Progenitor cell of endocrine pancreas (in vitro differentiated cells): ENCODE measurements around the gene KCTD5. TPM values are rescaled to one million over a fixed set of nuclear protein-coding genes. Genes with fewer than 3 reads are reported as not detected.
A peak's percentile ranks its signal among the peaks of the same experiment; 100 is the strongest.
"Not testable (repeated sequence)": the region's sequence is repeated elsewhere in the genome, so short reads cannot be mapped to it uniquely, and the experiment has no call there.

Experiments
- DNase-seq: peaks from one replicate; pipeline ENCODE4 v3.0.0; 2021; ENCODE audit warnings: low spot score; ENCODE audit not compliant: unreplicated experiment
- H3K27ac Mint-ChIP-seq: 2 replicates; pipeline ENCODE4 v1.8.0; 2021; ENCODE audit warnings: mild to moderate bottlenecking, moderate library complexity, mixed read lengths
- H3K27me3 Mint-ChIP-seq: 2 replicates; pipeline ENCODE4 v1.8.0; 2021; ENCODE audit warnings: mixed read lengths
- H3K36me3 Mint-ChIP-seq: 2 replicates; pipeline ENCODE4 v1.8.0; 2022; ENCODE audit warnings: mixed read lengths; ENCODE audit not compliant: insufficient read depth
- H3K4me1 Mint-ChIP-seq: 2 replicates; pipeline ENCODE4 v1.8.0; 2021; ENCODE audit warnings: low read depth, mixed read lengths
- H3K4me3 Mint-ChIP-seq: 2 replicates; pipeline ENCODE4 v1.8.0; 2021; ENCODE audit warnings: low read depth, mild to moderate bottlenecking, moderate library complexity, mixed read lengths
- H3K9me3 Mint-ChIP-seq: 2 replicates; pipeline ENCODE4 v1.8.0; 2021; ENCODE audit warnings: low read depth, mixed read lengths
- total RNA-seq: library from RNA; stranded (reverse); gene quantifications from 2 replicates; pipeline ENCODE4 v1.2.1, GENCODE V29; 2021
- TF ChIP-seq, protein P1 (sequence below): fragments of 200-600 bp; sonication (generic); IDR thresholded peaks from one replicate; pipeline ENCODE4 v1.5.0; 2021; ENCODE audit warnings: antibody characterized with exemption, mild to moderate bottlenecking; ENCODE audit not compliant: unreplicated experiment

Gene KCTD5
- total RNA-seq, 1 donor from 2014 or later = 21.4 TPM

DNA sequence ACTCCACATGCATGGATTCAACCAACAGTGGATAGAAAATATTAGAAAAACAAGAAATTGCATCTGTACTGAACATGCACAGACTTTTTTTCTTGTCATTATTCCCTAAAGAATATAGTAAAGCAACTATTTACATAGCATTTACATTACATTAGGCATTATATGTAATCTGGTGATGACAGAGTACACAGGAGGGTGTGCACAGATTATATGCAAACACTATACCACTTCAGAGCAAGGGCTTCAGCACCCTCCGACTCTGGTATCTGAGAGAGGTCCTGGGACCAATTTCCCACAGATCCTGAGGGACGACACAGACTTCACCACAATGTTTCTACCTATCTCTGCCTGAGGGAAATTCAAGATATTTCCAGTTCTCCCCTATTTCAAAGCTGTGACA is 25.3 kb upstream of the KCTD5 start:
- Mint-ChIP-seq H3K36me3 (peaks cover 1% of the 10 kb centered on the region), H3K9me3 (no peaks in the 10 kb centered on the region), H3K4me1 (peaks cover 4% of the 10 kb centered on the region), H3K4me3 (no peak overlapping the region), H3K27me3 (peaks cover 4% of the 10 kb centered on the region), H3K27ac (no peak overlapping the region)
- no peak for DNase-seq
- TF ChIP-seq, protein P1, sequence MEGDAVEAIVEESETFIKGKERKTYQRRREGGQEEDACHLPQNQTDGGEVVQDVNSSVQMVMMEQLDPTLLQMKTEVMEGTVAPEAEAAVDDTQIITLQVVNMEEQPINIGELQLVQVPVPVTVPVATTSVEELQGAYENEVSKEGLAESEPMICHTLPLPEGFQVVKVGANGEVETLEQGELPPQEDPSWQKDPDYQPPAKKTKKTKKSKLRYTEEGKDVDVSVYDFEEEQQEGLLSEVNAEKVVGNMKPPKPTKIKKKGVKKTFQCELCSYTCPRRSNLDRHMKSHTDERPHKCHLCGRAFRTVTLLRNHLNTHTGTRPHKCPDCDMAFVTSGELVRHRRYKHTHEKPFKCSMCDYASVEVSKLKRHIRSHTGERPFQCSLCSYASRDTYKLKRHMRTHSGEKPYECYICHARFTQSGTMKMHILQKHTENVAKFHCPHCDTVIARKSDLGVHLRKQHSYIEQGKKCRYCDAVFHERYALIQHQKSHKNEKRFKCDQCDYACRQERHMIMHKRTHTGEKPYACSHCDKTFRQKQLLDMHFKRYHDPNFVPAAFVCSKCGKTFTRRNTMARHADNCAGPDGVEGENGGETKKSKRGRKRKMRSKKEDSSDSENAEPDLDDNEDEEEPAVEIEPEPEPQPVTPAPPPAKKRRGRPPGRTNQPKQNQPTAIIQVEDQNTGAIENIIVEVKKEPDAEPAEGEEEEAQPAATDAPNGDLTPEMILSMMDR = no peak

DNA sequence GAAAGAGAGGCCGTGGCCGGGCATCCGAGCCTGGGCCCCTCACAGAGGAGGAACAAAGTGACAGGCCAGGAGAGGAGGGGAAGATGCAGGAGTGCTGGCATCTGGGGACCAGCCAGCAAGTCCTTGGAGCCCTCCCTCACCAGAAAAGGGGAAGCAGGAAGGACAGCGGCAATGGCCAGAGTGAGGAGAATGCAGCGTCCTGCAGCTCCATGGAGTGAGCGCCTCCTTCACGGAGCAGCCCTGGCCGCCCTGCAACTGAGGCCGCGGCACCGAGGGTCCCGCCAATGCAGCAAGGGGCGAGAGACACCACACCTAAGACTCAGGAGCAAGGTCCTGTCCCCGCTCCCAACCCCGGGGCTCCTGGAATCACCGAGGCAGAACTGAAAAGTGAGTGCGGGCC is 24.5 kb upstream of the KCTD5 start:
- not testable (repeated sequence) for DNase-seq, H3K27me3 Mint-ChIP-seq, H3K9me3 Mint-ChIP-seq, H3K36me3 Mint-ChIP-seq, H3K27ac Mint-ChIP-seq, H3K4me3 Mint-ChIP-seq, H3K4me1 Mint-ChIP-seq

DNA sequence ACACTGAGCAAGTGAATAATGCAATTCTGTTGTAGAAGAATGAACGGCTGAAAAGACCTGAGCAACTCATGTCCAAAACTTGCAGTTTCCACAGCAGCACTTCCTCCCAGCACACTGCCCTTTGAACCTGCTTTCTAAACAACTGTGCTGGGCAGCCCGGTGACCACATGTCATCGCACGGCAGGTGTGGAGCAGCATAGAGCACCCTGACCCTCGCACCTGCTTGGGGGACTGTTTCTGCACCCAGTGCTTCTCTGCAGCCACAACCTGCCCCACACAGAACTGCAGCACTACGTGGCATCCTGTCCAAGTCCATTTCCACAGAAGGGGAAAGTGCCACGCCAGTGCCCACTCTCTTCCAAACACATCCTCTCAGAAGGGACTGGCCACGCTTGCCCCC is 22.8 kb upstream of the KCTD5 start:
- not testable (repeated sequence) for H3K27ac Mint-ChIP-seq, H3K4me3 Mint-ChIP-seq, H3K27me3 Mint-ChIP-seq, H3K36me3 Mint-ChIP-seq, H3K9me3 Mint-ChIP-seq, H3K4me1 Mint-ChIP-seq, DNase-seq

DNA sequence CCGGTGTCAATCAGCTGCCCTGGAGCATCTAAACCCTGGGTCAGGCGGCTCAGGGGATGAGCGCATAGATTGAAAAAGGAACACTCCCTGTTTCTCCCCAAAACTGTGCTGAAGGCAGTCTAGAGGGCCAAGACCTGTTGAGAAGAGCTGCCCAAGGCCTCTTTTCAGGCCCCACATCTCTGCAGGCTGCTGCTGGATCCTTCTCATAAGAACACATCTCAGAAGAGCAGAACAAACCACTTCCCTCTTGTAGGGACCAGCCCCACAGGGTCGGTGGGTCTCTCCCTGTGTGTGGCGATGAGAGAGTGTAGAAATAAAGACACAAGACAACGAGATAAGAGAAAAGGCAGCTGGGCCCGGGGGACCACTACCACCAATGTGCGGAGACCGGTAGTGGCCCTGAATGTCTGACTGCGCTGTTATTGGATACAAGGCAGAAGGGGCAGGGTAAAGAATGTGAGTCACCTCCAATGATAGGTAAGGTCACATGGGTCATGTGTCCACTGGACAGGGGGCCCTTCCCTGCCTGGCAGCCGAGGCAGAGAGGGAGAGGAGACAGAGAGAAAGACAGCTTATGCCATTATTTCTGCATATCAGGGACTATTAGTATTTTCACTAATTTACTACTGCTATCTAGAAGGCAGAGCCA is 22.2 kb upstream of the KCTD5 start:
- not testable (repeated sequence) for DNase-seq, H3K36me3 Mint-ChIP-seq, H3K27ac Mint-ChIP-seq, H3K9me3 Mint-ChIP-seq, H3K4me1 Mint-ChIP-seq, H3K4me3 Mint-ChIP-seq, H3K27me3 Mint-ChIP-seq

DNA sequence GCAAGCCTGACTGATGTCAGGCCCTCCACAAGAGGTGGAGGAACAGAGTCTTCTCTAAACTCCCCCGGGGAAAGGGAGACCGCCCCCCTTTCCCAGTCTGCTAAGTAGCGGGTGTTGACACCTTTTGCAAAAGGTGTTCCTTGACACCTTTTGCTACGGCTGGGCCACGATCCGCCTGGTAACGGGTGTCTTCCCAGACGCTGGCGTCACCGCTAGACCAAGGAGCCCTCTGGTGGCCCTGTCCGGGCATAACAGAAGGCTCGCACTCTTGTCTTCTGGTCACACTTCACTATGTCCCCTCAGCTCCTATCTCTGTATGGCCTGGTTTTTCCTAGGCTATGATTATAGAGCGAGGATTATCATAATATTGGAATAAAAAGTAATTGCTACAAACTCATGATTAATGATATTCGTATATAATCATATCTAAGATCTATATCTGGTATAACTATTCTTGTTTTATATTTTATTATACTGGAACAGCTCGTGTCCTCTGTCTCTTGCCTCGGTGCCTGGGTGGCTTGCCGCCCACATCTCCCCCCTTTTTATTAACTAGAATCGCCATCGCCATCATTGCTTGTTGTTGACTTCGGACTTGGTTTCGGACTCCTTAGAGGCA is 21.5 kb upstream of the KCTD5 start:
- DNase-seq, H3K9me3 Mint-ChIP-seq, H3K36me3 Mint-ChIP-seq, H3K4me3 Mint-ChIP-seq, H3K4me1 Mint-ChIP-seq, H3K27me3 Mint-ChIP-seq, H3K27ac Mint-ChIP-seq: not testable (repeated sequence)
- TF ChIP-seq, protein P1 = peak; percentile 50

DNA sequence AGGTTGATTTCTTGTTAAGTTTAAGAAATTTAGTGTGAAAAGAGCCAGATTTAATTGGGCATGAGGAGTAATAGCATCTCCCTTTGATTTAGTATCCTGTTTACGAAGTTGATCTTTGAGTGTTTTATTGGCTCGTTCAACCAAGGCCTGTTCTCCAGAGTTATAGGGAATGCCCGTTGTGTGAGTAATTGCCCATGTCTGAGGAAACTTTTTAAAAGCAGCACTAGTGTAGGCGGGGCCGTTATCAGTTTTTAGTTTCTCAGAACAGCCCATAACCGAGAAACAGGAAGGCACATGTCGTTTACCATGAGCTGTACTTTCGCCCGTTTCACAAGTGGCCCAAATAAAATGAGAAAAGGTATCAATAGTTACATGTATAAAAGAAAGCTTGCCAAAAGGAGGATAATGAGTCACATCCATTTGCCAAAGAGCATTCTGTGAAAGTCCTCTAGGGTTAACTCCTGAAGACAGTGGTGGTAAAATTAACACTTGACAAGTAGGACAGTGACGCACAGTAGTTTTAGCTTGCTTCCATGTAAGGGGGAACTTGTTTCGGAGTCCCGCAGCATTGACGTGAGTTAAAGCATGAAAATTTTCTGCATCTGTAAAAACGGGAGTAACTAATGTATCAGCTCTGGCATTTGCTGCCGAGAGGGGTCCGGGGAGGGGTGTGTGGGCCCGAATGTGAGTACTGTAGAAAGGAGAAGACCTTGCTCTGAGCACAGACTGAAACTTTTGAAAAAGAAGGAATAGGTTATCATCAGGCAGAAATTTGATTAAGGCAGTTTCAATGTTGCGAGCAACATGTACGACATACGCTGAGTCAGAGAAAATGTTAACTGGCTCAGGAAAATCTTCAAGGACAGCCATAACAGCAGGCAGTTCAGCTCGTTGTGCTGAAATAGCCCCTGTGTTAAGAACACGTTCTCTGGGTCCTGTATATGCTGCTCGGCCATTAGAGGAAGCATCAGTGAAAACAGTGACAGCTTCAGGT is 18.5 kb upstream of the KCTD5 start:
- Mint-ChIP-seq H3K4me3 (no peak overlapping the region), H3K4me1 (peaks cover 6% of the 10 kb centered on the region), H3K27me3 (no peaks in the 10 kb centered on the region), H3K9me3 (no peaks in the 10 kb centered on the region), H3K27ac (no peak overlapping the region), H3K36me3 (peaks cover 3% of the 10 kb centered on the region)
- no peak for DNase-seq
- TF ChIP-seq, protein P1 = no peak
